ENCODE data around the gene ARID3A.

DNA sequence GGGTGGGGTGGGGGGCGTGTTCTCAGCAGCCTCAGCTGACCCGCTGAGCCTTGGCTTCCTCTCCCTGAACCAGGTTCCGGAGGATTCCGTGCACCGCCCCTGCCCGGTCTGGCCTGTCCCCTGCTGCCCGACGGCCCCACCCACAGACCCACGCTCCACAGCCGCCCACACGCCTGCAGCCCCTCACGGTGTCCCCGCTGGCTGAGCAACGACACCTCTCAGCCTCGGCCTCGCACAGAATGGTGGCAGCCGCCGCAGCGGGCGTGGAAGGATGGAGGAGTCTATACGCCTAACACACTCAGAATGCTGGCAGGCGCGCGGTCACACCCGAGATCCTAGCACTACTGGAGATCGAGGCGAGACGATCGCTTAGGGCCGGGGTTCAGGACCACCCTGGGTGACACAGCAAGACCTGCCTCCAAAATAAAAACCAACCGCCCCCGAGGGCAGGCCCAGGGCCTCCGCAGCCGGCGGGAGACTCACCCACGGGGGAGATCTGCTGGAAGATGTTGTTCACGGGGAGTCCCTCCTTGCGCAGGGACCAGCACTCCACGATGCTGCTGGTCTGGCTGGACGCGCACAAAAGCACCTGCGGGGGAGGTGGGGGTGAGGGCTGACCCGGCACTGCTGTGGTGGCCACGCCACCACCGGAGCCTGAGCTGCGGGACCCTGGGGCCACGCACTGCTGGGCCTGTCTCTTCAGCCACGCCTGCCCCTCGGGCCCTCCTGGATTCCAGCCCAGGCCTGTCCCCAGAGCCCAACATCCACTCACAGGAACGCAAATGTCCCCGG is 41.2 kb upstream of the ARID3A start:
- TF ChIP-seq EZH2 (IDR thresholded peaks at IDR 0.05; ENCODE audit: insufficient read depth, poor library complexity, severe bottlenecking) (no peak), EZH2phosphoT487 (IDR thresholded peaks at IDR 0.05; ENCODE audit: insufficient read depth, low read depth) (no peak)
